Measurements from ENCODE around the gene LRMDA. TPM values are rescaled to one million over a fixed set of nuclear protein-coding genes. Genes with fewer than 3 reads are reported as not detected.

LRMDA gene
- total RNA-seq, 1 experiment from 2014 or later, result not detected

DNA sequence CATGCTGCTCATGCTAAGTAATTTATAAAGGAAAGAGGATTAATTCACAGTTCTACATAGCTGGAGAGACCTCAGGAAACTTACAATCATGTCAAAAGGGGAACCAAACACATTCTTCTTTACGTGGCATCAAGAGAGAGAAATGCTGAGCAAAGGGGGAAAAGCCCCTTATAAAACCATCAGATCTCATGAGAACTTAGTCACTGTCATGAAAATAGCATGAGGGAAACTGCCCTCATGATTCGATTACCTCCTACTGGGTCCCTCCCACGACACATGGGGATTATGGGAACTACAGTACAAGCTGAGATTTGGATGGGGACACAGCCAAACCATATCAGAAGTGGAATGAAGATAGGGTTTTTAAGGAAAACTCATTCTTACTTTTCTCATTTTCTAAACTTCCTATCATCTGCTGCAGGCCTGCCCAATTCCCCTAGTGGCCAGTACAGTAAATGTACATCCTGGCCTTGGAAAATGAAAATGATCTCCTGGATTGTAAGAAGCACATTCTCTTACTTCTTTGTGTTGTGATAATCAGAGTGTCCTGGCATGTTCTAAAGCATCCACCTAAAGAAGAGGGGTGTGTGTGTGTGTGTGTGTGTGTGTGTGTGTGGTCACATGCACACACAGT is 421.5 kb downstream of the LRMDA start:
- ChIA-PET POLR2A (ENCODE audit: low non-redundant PET) (no interaction called here), CTCF (no interaction called here)
- Histone ChIP-seq H3K4me3 (ENCODE audit: low read depth, low read length, poor library complexity, severe bottlenecking) (no peak overlapping the region), H3K27me3 (replicated peaks; ENCODE audit: insufficient read depth, low read depth, low read length, poor library complexity) (no peaks in the 10 kb centered on the region), H3K36me3 (ENCODE audit: insufficient read depth, low read length, poor library complexity, severe bottlenecking) (no peaks in the 10 kb centered on the region), H3K27ac (ENCODE audit: low read depth, low read length, poor library complexity, severe bottlenecking) (no peak overlapping the region), H3K4me1 (ENCODE audit: insufficient read depth, low read length, poor library complexity, severe bottlenecking) (no peaks in the 10 kb centered on the region), H3K9me3 (ENCODE audit: low read depth, low read length, poor library complexity, severe bottlenecking) (no peaks in the 10 kb centered on the region)
- no TSS peak for BruUV-seq (replicated peaks)
- intact Hi-C loops (cut with micrococcal nuclease; ENCODE audit: unreplicated experiment), result no loop called here
- TF ChIP-seq, protein P1, sequence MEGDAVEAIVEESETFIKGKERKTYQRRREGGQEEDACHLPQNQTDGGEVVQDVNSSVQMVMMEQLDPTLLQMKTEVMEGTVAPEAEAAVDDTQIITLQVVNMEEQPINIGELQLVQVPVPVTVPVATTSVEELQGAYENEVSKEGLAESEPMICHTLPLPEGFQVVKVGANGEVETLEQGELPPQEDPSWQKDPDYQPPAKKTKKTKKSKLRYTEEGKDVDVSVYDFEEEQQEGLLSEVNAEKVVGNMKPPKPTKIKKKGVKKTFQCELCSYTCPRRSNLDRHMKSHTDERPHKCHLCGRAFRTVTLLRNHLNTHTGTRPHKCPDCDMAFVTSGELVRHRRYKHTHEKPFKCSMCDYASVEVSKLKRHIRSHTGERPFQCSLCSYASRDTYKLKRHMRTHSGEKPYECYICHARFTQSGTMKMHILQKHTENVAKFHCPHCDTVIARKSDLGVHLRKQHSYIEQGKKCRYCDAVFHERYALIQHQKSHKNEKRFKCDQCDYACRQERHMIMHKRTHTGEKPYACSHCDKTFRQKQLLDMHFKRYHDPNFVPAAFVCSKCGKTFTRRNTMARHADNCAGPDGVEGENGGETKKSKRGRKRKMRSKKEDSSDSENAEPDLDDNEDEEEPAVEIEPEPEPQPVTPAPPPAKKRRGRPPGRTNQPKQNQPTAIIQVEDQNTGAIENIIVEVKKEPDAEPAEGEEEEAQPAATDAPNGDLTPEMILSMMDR (conservative IDR thresholded peaks at IDR 0.05; ENCODE audit: low read depth, low read length), result peak; percentile 33; the same call in 1 of the 2 replicates
- TF ChIP-seq EZH2 (IDR thresholded peaks at IDR 0.05; ENCODE audit: borderline replicate concordance, low read depth, low read length, poor library complexity, severe bottlenecking), result no peak
- DNase-seq (ENCODE audit: low spot score), result no peak

DNA sequence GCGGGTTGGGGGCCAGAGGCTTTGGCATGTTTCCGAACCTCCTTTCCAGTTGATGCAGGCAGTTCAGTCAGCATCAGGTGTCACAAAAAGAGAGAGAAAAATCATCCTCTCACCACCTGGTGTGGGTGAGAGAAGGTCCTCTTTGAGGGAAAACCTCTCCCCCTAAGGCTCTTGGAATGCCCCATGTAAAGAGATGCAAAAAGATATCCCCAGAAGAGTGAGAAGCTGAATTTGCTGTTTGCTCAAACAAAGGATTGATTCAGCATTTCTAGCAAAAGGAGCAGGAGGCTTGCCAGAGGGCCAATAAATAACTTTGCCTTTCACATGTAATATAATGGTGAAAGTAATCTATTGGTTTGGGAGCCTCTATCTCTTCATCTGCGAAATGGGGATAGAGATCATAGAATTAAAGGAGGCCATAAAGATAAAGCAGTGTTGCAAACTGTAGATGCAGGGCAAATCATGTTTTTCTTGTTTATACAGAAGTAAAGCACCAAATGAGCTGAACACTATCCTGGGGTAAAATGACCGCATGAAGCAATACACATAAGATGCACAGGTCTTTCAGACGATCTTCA is 425.9 kb downstream of the LRMDA start:
- H3K9me3 ChIP-seq (ENCODE audit: low read depth, low read length, poor library complexity, severe bottlenecking), result no peaks in the 10 kb centered on the region
- CTCF ChIA-PET, result no interaction called here
- no peaks in the 10 kb centered on the region for H3K27me3 ChIP-seq (replicated peaks; ENCODE audit: insufficient read depth, low read depth, low read length, poor library complexity)
- H3K4me3 ChIP-seq (ENCODE audit: low read depth, low read length, poor library complexity, severe bottlenecking), result no peak overlapping the region
- no peak for DNase-seq (ENCODE audit: low spot score)
- no peak for TF ChIP-seq EZH2 (IDR thresholded peaks at IDR 0.05; ENCODE audit: borderline replicate concordance, low read depth, low read length, poor library complexity, severe bottlenecking)
- TF ChIP-seq, protein P1 (conservative IDR thresholded peaks at IDR 0.05; ENCODE audit: low read depth, low read length), result no peak
- POLR2A ChIA-PET (ENCODE audit: low non-redundant PET), result no interaction called here
- H3K36me3 ChIP-seq (ENCODE audit: insufficient read depth, low read length, poor library complexity, severe bottlenecking), result no peaks in the 10 kb centered on the region
- intact Hi-C loops (cut with micrococcal nuclease; ENCODE audit: unreplicated experiment), result no loop called here
- no peak overlapping the region for H3K27ac ChIP-seq (ENCODE audit: low read depth, low read length, poor library complexity, severe bottlenecking)
- no TSS peak for BruUV-seq (replicated peaks)
- no peaks in the 10 kb centered on the region for H3K4me1 ChIP-seq (ENCODE audit: insufficient read depth, low read length, poor library complexity, severe bottlenecking)

DNA sequence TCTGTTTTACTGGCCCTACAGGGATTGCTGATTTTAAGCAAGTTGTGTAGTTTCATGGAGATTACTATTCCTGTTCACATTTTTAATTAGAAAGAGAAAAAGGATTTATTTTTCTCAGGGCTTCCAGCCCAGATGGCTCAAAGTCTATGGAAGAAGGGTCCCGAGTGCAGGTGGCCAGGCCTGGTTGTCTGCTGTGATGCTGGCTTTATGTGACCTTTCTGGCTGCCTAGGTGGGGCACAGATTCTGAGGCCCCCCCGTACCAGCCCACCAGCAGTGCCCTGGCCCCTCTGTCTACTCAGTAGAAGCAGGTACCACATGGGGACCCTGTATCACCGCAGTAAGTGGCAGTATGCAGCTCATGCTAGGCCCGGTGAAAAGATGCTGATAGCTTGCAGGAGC is 426.5 kb downstream of the LRMDA start:
- intact Hi-C loops (cut with micrococcal nuclease; ENCODE audit: unreplicated experiment), result no loop called here
- no peak overlapping the region for H3K27ac ChIP-seq (ENCODE audit: low read depth, low read length, poor library complexity, severe bottlenecking)
- CTCF ChIA-PET, result no interaction called here
- no peaks in the 10 kb centered on the region for H3K27me3 ChIP-seq (replicated peaks; ENCODE audit: insufficient read depth, low read depth, low read length, poor library complexity)
- BruUV-seq (replicated peaks), result no TSS peak
- no peak overlapping the region for H3K4me3 ChIP-seq (ENCODE audit: low read depth, low read length, poor library complexity, severe bottlenecking)
- DNase-seq (ENCODE audit: low spot score), result no peak
- POLR2A ChIA-PET (ENCODE audit: low non-redundant PET), result no interaction called here
- no peak for TF ChIP-seq EZH2 (IDR thresholded peaks at IDR 0.05; ENCODE audit: borderline replicate concordance, low read depth, low read length, poor library complexity, severe bottlenecking)
- TF ChIP-seq, protein P1 (conservative IDR thresholded peaks at IDR 0.05; ENCODE audit: low read depth, low read length), result no peak
- no peaks in the 10 kb centered on the region for H3K9me3 ChIP-seq (ENCODE audit: low read depth, low read length, poor library complexity, severe bottlenecking)
- H3K4me1 ChIP-seq (ENCODE audit: insufficient read depth, low read length, poor library complexity, severe bottlenecking), result no peaks in the 10 kb centered on the region
- no peaks in the 10 kb centered on the region for H3K36me3 ChIP-seq (ENCODE audit: insufficient read depth, low read length, poor library complexity, severe bottlenecking)
